Fibroblast of villous mesenchyme (primary cell): ENCODE measurements around the gene TTC17. TPM values are rescaled to one million over a fixed set of nuclear protein-coding genes. Genes with fewer than 3 reads are reported as not detected.

Source experiments
- DNase-seq: peaks from one replicate; pipeline ENCODE4 v3.0.0-alpha.2; 2010; ENCODE audit warnings: low read depth
- H3K4me3 ChIP-seq: 2 replicates; pipeline ENCODE4 v1.5.1; 2011; ENCODE audit warnings: low read depth, mild to moderate bottlenecking, low read length
- total RNA-seq: library from RNA; depleted of rRNA; stranded (reverse); fragments of >200 nt; gene quantifications from 2 replicates; pipeline ENCODE4 v1.2.3, GENCODE V29; 2012
- TF ChIP-seq, protein P1 (sequence below): IDR thresholded peaks from 2 replicates; pipeline ENCODE4 v1.5.1; 2012; ENCODE audit warnings: low read depth, mild to moderate bottlenecking, low read length; ENCODE audit not compliant: insufficient read depth

Gene TTC17
- total RNA-seq, 1 donor, result 107 TPM

DNA sequence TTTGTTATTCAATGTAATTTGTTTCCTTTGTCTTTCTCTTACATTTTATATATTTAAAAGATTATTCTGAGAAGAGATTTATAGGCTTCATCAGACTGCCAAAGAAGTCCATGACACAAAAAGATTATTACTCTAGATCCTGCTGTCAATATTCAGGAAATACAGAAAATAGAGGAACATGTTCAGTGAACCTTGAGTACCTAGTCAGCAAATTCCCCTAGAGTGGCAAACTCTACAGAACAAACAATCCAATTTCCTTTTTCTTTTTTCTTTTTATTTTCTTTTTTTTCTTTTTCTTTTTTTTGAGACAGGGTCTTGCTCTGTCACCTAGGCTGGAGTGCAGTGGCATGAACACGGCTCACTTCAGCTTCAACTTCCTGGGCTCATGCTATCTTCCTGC lies 23.9 kb downstream of the TTC17 start:
- TF ChIP-seq, protein P1, sequence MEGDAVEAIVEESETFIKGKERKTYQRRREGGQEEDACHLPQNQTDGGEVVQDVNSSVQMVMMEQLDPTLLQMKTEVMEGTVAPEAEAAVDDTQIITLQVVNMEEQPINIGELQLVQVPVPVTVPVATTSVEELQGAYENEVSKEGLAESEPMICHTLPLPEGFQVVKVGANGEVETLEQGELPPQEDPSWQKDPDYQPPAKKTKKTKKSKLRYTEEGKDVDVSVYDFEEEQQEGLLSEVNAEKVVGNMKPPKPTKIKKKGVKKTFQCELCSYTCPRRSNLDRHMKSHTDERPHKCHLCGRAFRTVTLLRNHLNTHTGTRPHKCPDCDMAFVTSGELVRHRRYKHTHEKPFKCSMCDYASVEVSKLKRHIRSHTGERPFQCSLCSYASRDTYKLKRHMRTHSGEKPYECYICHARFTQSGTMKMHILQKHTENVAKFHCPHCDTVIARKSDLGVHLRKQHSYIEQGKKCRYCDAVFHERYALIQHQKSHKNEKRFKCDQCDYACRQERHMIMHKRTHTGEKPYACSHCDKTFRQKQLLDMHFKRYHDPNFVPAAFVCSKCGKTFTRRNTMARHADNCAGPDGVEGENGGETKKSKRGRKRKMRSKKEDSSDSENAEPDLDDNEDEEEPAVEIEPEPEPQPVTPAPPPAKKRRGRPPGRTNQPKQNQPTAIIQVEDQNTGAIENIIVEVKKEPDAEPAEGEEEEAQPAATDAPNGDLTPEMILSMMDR, result no peak
- H3K4me3 ChIP-seq, result no peak overlapping the region
- DNase-seq, result no peak

DNA sequence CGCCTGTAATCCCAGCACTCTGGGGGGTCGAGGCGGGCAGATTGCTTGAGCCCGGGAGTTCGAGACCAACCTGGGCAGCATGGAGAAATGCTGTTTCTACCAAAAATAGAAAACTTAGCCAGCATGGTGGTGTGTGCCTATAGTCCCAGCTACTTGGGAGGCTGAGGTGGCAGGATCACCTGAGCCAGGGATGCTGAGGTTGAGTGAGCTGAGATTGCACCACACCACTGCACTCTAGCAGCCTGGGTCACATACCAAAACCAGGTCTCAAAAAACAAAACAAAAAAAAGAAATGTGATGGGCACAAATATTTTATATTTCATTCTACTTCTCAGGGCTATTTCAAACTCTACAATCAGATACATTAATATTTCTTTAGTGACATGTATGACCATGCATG lies 25.7 kb downstream of the TTC17 start:
- DNase-seq, result no peak
- no peak overlapping the region for H3K4me3 ChIP-seq
- TF ChIP-seq, protein P1, result no peak

DNA sequence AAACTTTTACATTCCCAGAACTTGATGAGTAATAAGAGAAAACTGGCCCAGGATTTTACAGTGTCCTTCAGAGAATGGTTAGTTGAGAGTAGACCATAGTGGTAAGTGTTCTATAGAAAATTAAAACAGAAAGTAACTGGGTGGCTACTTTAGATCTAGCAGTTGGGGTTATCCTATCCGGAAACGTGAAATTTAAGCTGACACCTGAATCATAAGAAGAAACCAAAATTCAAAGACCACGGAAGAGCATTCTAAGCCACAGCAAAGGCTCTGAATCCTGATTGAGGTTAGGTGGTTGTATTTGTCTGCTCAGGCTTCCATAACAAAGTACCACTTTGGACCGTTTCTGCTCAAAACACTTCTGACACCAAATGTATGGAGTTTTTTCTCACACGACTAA lies 34.0 kb downstream of the TTC17 start:
- DNase-seq, result no peak
- H3K4me3 ChIP-seq, result no peak overlapping the region
- TF ChIP-seq, protein P1, result no peak

DNA sequence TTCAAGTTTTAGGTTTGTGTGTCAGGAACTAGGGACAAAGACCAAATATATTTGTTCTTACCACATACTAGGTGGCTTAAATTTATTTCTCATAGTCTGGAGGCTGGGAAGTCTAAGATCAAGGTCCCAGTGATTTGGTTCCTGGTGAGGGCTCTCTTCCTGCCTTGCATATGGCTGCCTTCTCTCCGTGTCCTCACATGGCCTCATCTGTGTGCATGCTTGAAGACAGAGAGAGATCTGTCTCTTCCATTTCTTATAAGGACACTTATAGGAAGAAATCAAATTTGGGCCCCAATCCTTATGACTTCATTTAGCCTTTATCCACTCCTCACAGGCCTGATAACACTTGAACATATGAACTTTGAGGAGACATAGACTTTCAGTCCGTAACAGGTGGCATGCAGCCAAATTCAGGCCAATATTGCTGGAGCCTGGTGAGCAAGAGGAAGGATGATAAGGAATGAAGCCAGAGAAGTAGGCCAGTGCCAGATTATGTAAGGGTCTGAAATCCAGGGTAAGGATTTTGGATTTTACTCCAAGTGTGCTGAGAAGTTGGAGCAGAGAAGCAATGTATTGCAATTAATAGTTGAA lies 35.1 kb downstream of the TTC17 start:
- TF ChIP-seq, protein P1, result no peak
- no peak overlapping the region for H3K4me3 ChIP-seq
- DNase-seq, result peak; percentile 10

DNA sequence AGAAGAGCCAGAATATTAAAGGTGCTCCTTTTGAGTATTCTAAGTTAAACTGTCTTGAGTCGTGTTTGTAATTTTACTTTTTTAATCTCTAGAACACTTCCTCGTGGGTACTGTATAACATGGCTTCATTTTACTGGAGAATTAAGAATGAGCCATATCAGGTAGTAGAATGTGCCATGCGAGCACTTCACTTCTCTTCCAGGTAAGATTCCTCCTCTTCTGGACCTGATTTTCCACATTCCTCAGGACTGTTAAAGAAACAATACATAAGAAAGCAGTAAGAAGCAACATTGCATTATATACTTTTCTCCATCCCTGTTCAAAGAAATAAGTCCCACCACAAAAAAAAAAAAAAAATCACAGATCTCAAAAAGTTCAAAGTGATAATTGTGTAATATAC lies 37.9 kb downstream of the TTC17 start:
- H3K4me3 ChIP-seq, result no peak overlapping the region
- TF ChIP-seq, protein P1, result no peak
- DNase-seq, result no peak

DNA sequence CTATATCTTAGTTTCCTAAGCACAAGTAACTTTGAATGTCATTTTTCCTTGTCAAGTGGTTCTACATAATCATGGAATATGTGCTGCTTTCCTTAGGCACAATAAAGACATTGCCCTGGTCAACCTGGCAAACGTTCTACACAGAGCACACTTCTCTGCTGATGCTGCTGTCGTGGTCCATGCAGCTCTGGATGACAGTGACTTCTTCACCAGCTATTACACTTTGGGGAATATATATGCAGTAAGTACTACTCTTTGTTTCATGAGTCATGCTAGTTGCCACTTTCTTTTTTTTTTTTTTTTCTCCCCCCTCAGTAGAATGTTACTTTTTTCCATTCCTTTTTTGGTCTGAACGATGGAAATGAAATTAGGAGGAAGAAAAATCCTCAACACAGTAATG lies 38.5 kb downstream of the TTC17 start:
- TF ChIP-seq, protein P1, result no peak
- no peak for DNase-seq

More for the DNA sequence above, 38.5 kb downstream of the TTC17 start:
- no peak overlapping the region for H3K4me3 ChIP-seq
